Right lobe of liver (tissue), 6 donors: ENCODE data around the gene KRTAP4-3. TPM values are rescaled to one million over a fixed set of nuclear protein-coding genes. Genes with fewer than 3 reads are reported as not detected.

Source experiments
- ATAC-seq, 4 donors: fragments of 200-7000 bp; cut with Tn5 transposase; one replicate each; pipeline ENCODE4 v1.9.1; 2020; ENCODE audit warnings: mild to moderate bottlenecking in 4 of 4, moderate library complexity in 4 of 4
- DNase-seq, 3 donors: peaks; one replicate each; pipeline ENCODE4 v3.0.0-alpha.2; 2020
- H3K27ac ChIP-seq, 3 donors: fragments of 200-600 bp; one replicate each; pipeline ENCODE4 v1.8.0; 2022
- H3K27me3 ChIP-seq, 2 donors: fragments of 200-600 bp; one replicate each; pipeline ENCODE4 v1.8.0; 2022
- H3K36me3 ChIP-seq, 4 donors: fragments of 200-600 bp; sonication (generic) in 1 of 4; one replicate each; pipeline versions ENCODE4 v1.5.1 to v1.8.0; 2017 to 2022; ENCODE audit warnings: control low read depth in 1 of 4
- H3K4me1 ChIP-seq, 4 donors: fragments of 200-600 bp; sonication (generic) in 1 of 4; one replicate each; pipeline versions ENCODE4 v1.5.1 to v1.8.0; 2017 to 2022; ENCODE audit warnings: control low read depth in 1 of 4
- H3K4me3 ChIP-seq, 3 donors: fragments of 200-600 bp; one replicate each; pipeline ENCODE4 v1.8.0; 2022
- H3K9me3 ChIP-seq, 4 donors: fragments of 200-600 bp; sonication (generic) in 1 of 4; one replicate each; pipeline versions ENCODE4 v1.5.1 to v1.8.0; 2017 to 2022; ENCODE audit warnings: control low read depth in 1 of 4
- POLR2A ChIP-seq: fragments of 450-650 bp; IDR thresholded peaks from one replicate; pipeline ENCODE4 v1.6.1; 2017; ENCODE audit warnings: antibody characterized with exemption, mild to moderate bottlenecking
- WGBS: methylation state at CpG from one replicate; pipeline ENCODE4 v1.1.6; 2018; ENCODE audit warnings: low coverage, low lambda C conversion rate; ENCODE audit not compliant: insufficient coverage; ENCODE audit errors: missing lambda C conversion rate; 5-methylcytosine and 5-hydroxymethylcytosine counted together
- intact Hi-C, 2 donors: fragments of 100-400 bp; cut with DNase I; formaldehyde crosslinking; loops; one replicate each; pipeline versions ENCODE4 v1.11.2 to v1.14.1; 2022
- total RNA-seq, 6 experiments: library from RNA; depleted of rRNA in 2 of 6; stranded (reverse); fragments of >200 nt in 2 of 6; fragmentation: NEBNext Ultra II Directional in 3 of 6; extraction: Animal tissue kit (Norgen Biotek cat#: 25700) in 3 of 6; gene quantifications; one replicate each; pipeline versions ENCODE4 v1.1.0 to v1.2.4, GENCODE V29; 2016 to 2023
- TF ChIP-seq, protein P1 (sequence below), 4 donors: fragments of 200-600 bp in 3 of 4; fragments of 450-650 bp in 1 of 4; IDR thresholded peaks; one replicate each; pipeline versions ENCODE4 v1.5.1 to v1.8.0; 2016 to 2022; ENCODE audit warnings: antibody characterized with exemption in 4 of 4, mild to moderate bottlenecking in 2 of 4
- donor health status: DM: no; HTN: yes; CAD: no.
- donor health status: DM: no; HTN: no; CAD: no.
- donor health status: DM: no; HTN: no; CAD: no.
- donor health status: DM: no; HTN: yes; CAD: no.
- donor health status: DM: no; HTN: yes; CAD: no.

KRTAP4-3 gene
- total RNA-seq, 6 experiments from 2014 or later, result not detected

GRCh38 chr17:41147531-41148204 lies 20.4 kb downstream of the KRTAP4-3 start:
- TF ChIP-seq, protein P1, sequence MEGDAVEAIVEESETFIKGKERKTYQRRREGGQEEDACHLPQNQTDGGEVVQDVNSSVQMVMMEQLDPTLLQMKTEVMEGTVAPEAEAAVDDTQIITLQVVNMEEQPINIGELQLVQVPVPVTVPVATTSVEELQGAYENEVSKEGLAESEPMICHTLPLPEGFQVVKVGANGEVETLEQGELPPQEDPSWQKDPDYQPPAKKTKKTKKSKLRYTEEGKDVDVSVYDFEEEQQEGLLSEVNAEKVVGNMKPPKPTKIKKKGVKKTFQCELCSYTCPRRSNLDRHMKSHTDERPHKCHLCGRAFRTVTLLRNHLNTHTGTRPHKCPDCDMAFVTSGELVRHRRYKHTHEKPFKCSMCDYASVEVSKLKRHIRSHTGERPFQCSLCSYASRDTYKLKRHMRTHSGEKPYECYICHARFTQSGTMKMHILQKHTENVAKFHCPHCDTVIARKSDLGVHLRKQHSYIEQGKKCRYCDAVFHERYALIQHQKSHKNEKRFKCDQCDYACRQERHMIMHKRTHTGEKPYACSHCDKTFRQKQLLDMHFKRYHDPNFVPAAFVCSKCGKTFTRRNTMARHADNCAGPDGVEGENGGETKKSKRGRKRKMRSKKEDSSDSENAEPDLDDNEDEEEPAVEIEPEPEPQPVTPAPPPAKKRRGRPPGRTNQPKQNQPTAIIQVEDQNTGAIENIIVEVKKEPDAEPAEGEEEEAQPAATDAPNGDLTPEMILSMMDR (IDR thresholded peaks at IDR 0.05), result no peak
- no peak for TF ChIP-seq POLR2A
- intact Hi-C loops, result no loop called here
- Histone ChIP-seq H3K4me1 (no peaks in the 10 kb centered on the region), H3K4me3 (no peak overlapping the region), H3K9me3 (no peaks in the 10 kb centered on the region), H3K27me3 (no peaks in the 10 kb centered on the region), H3K27ac (no peak overlapping the region), H3K36me3 (no peaks in the 10 kb centered on the region)
- DNase-seq (no peak), ATAC-seq (no peak)
- WGBS, result 76% methylated on average over 2 of the region's 2 CpGs

GRCh38 chr17:41145261-41145660 lies 22.8 kb downstream of the KRTAP4-3 start:
- 62% methylated on average over 2 of the region's 2 CpGs for WGBS
- no peak overlapping the region for H3K27ac ChIP-seq
- no peak for DNase-seq
- TF ChIP-seq, protein P1 (IDR thresholded peaks at IDR 0.05), result no peak
- TF ChIP-seq POLR2A, result no peak
- no peaks in the 10 kb centered on the region for H3K36me3 ChIP-seq
- no peaks in the 10 kb centered on the region for H3K9me3 ChIP-seq
- H3K27me3 ChIP-seq, result no peaks in the 10 kb centered on the region
- no peak for ATAC-seq
- H3K4me3 ChIP-seq, result no peak overlapping the region
- H3K4me1 ChIP-seq, result no peaks in the 10 kb centered on the region
- intact Hi-C loops, result no loop called here

DNA sequence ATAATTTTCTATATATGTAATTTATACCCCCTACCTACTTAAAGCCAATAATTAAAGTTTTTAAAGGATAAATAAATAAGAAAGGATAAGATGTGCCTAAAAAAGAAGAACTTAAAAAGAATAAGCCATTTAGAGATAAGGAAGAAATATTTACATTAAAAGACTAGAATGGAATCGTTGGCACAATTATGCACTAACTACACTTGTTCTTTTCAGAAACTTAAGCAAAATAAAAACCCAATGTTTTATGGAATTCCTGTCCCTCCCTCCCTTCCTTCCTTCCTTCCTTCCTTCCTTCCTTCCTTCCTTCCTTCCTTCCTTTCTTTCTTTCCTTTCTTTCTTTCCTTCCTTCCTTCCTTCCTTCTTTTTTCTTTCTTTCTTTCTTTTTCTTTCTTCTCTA lies 23.2 kb downstream of the KRTAP4-3 start:
- 68% methylated on average over 1 of the region's 1 CpG for WGBS
- H3K4me1 ChIP-seq, result no peaks in the 10 kb centered on the region
- TF ChIP-seq, protein P1 (IDR thresholded peaks at IDR 0.05), result no peak
- no peak for TF ChIP-seq POLR2A
- H3K27ac ChIP-seq, result no peak overlapping the region
- H3K9me3 ChIP-seq, result no peaks in the 10 kb centered on the region
- ATAC-seq (no peak), DNase-seq (no peak)
- H3K4me3 ChIP-seq, result no peak overlapping the region
- no peaks in the 10 kb centered on the region for H3K27me3 ChIP-seq
- intact Hi-C loops, result no loop called here
- H3K36me3 ChIP-seq, result no peaks in the 10 kb centered on the region

DNA sequence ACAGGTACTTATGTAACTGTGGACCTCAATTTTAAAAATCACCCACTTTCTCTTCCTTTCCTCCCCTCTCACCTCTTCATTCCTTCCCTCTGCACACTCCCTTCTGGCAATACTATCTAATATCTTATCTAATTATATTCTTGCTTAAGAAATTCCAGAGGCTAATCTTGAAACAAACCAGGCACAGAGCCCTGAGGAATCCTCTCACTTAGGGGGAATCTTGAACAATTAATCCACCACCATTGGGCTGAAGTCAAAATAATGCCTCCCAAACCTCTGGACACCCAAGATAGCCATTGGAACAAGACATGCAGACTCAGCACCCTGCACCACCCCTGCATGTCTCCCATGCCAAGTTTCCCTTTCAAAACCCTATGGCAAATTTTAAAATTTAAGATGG lies 26.7 kb downstream of the KRTAP4-3 start:
- no peak overlapping the region for H3K27ac ChIP-seq
- ATAC-seq (no peak), DNase-seq (no peak)
- H3K36me3 ChIP-seq, result no peaks in the 10 kb centered on the region
- no peaks in the 10 kb centered on the region for H3K9me3 ChIP-seq
- TF ChIP-seq, protein P1 (IDR thresholded peaks at IDR 0.05), result no peak
- TF ChIP-seq POLR2A, result no peak
- no peaks in the 10 kb centered on the region for H3K27me3 ChIP-seq
- intact Hi-C loops, result no loop called here
- H3K4me3 ChIP-seq, result no peak overlapping the region
- no peaks in the 10 kb centered on the region for H3K4me1 ChIP-seq
